WTC11 (cell line): Measurements from ENCODE around the gene RBMXL2. TPM values are rescaled to one million over a fixed set of nuclear protein-coding genes. Genes with fewer than 3 reads are reported as not detected.

Experiments used
- ATAC-seq: fragments of 200-7000 bp; cut with Tn5 transposase; 2 replicates; pipeline ENCODE4 v1.10.0; 2021; ENCODE audit warnings: mild to moderate bottlenecking, moderate library complexity
- CTCF ChIA-PET: fragments of 300-600 bp; sonication (Branson Sonifier 250); formaldehyde crosslinking; loops from one replicate; lab custom pipeline; 2021; ENCODE audit warnings: antibody characterized with exemption; lab: Charles Lee
- POLR2A ChIA-PET: fragments of 350-600 bp; sonication (Branson Sonifier 250); formaldehyde crosslinking; loops from one replicate; lab custom pipeline; 2021; ENCODE audit warnings: antibody characterized with exemption; lab: Charles Lee
- DNase-seq: peaks from one replicate; pipeline ENCODE4 v3.0.0; 2021; ENCODE audit warnings: low spot score
- H3K27ac Mint-ChIP-seq: 2 replicates; pipeline ENCODE4 v1.8.0; 2021; ENCODE audit warnings: mixed read lengths
- H3K27me3 Mint-ChIP-seq: 2 replicates; pipeline ENCODE4 v1.8.0; 2021; ENCODE audit warnings: low read depth, mild to moderate bottlenecking, moderate library complexity, mixed read lengths
- H3K36me3 Mint-ChIP-seq: 2 replicates; pipeline ENCODE4 v1.8.0; 2021; ENCODE audit warnings: mixed read lengths
- H3K4me1 Mint-ChIP-seq: 2 replicates; pipeline ENCODE4 v1.8.0; 2022; ENCODE audit warnings: mixed read lengths
- H3K4me3 Mint-ChIP-seq: 2 replicates; pipeline ENCODE4 v1.8.0; 2021; ENCODE audit warnings: mild to moderate bottlenecking, moderate library complexity, mixed read lengths
- H3K9me3 Mint-ChIP-seq: 2 replicates; pipeline ENCODE4 v1.8.0; 2021; ENCODE audit warnings: mixed read lengths
- AFF4 ChIP-seq: sonication (generic); formaldehyde crosslinking; IDR thresholded peaks from 2 replicates; pipeline ENCODE4 v1.8.1; 2023; ENCODE audit warnings: mild to moderate bottlenecking, missing genetic modification reagents, borderline replicate concordance
- AR ChIP-seq: fragments of 250-450 bp; sonication (Bioruptor Pico); IDR thresholded peaks from 2 replicates; pipeline ENCODE4 v1.9.0; 2021; ENCODE audit warnings: mild to moderate bottlenecking
- CTCF ChIP-seq: fragments of 200-600 bp; IDR thresholded peaks from 2 replicates; pipeline ENCODE4 v1.8.0; 2022; ENCODE audit warnings: antibody characterized with exemption
- HMGA2 ChIP-seq: fragments of 250-450 bp; sonication (Bioruptor Pico); IDR thresholded peaks from 2 replicates; pipeline ENCODE4 v1.4.0; 2021; ENCODE audit warnings: mild to moderate bottlenecking, moderate library complexity
- OVOL2 ChIP-seq: fragments of 250-450 bp; sonication (Bioruptor Pico); IDR thresholded peaks from 2 replicates; pipeline ENCODE4 v1.9.0; 2021; ENCODE audit warnings: mild to moderate bottlenecking, borderline replicate concordance
- RELA ChIP-seq: sonication (generic); formaldehyde crosslinking; IDR thresholded peaks from 2 replicates; pipeline ENCODE4 v1.8.1; 2022; ENCODE audit warnings: missing genetic modification reagents, mild to moderate bottlenecking, borderline replicate concordance
- SMAD4 ChIP-seq: sonication (generic); formaldehyde crosslinking; IDR thresholded peaks from 2 replicates; pipeline ENCODE4 v1.8.0; 2022; ENCODE audit warnings: mild to moderate bottlenecking, missing genetic modification reagents
- TEAD4 ChIP-seq: sonication (generic); formaldehyde crosslinking; IDR thresholded peaks from 2 replicates; pipeline ENCODE4 v1.8.0; 2022; ENCODE audit warnings: mild to moderate bottlenecking, missing genetic modification reagents
- ZMAT4 ChIP-seq: fragments of 250-450 bp; sonication (Bioruptor Pico); IDR thresholded peaks from 2 replicates; pipeline ENCODE4 v1.9.0; 2021; ENCODE audit warnings: mild to moderate bottlenecking
- ZNF671 ChIP-seq: fragments of 250-450 bp; sonication (Bioruptor Pico); IDR thresholded peaks from 2 replicates; pipeline ENCODE4 v1.8.0; 2021; ENCODE audit warnings: mild to moderate bottlenecking
- total RNA-seq: library from RNA; stranded (reverse); gene quantifications from 3 replicates; pipeline ENCODE4 v1.2.3, GENCODE V29; 2021

RBMXL2 gene
- total RNA-seq, 1 experiment from 2014 or later, result not detected

GRCh38 chr11:7089328-7090251 is 792 bp downstream of the RBMXL2 start:
- CTCF ChIA-PET, result no interaction called here
- POLR2A ChIA-PET, result no interaction called here
- TF ChIP-seq TEAD4 (CRISPR knock-in tag), result no peak
- no peak for TF ChIP-seq OVOL2 (CRISPR knock-in tag)
- no peak overlapping the region for H3K4me3 Mint-ChIP-seq
- ATAC-seq, result no peak
- no peaks in the 10 kb centered on the region for H3K36me3 Mint-ChIP-seq
- H3K27me3 Mint-ChIP-seq, result no peaks in the 10 kb centered on the region; the same call in none of the 2 replicates
- no peaks in the 10 kb centered on the region for H3K4me1 Mint-ChIP-seq
- DNase-seq, result no peak
- peaks cover 9% of the 10 kb centered on the region; the same call in 1 of the 2 replicates for H3K9me3 Mint-ChIP-seq
- no peak overlapping the region for H3K27ac Mint-ChIP-seq

GRCh38 chr11:7098235-7098832 is 9.5 kb downstream of the RBMXL2 start:
- POLR2A ChIA-PET, result no interaction called here
- H3K9me3 Mint-ChIP-seq, result no peaks in the 10 kb centered on the region

GRCh38 chr11:7115780-7116179 is 27.0 kb downstream of the RBMXL2 start:
- Mint-ChIP-seq H3K9me3 (no peaks in the 10 kb centered on the region), H3K4me3 (no peak overlapping the region), H3K36me3 (no peaks in the 10 kb centered on the region), H3K27ac (no peak overlapping the region), H3K27me3 (no peaks in the 10 kb centered on the region), H3K4me1 (no peaks in the 10 kb centered on the region)
- POLR2A ChIA-PET, result no interaction called here
- TF ChIP-seq ZNF671 (CRISPR knock-in tag), result no peak
- TF ChIP-seq ZMAT4, result no peak
- TF ChIP-seq AR, result no peak
- TF ChIP-seq SMAD4 (CRISPR knock-in tag), result no peak
- ATAC-seq (no peak), DNase-seq (no peak)
- CTCF ChIA-PET, result no interaction called here

More at GRCh38 chr11:7098235-7098832, 9.5 kb downstream of the RBMXL2 start:
- Mint-ChIP-seq H3K27me3 (peaks cover 7% of the 10 kb centered on the region), H3K27ac (no peak overlapping the region), H3K36me3 (no peaks in the 10 kb centered on the region), H3K4me1 (no peaks in the 10 kb centered on the region)
- peak; percentile 91 for ATAC-seq
- CTCF ChIA-PET, result interaction anchor here (0.6 to 4.4 kb wide), 20 partner anchors 83 to 999 kb away, joined by 3 to 18 read pairs (median 3); no protein-coding TSS in a partner anchor
- DNase-seq, result no peak
- TF ChIP-seq CTCF, result peak; percentile 43; the same call in 1 of the 2 replicates
- no peak for TF ChIP-seq RELA
- TF ChIP-seq, all 79 proteins: peak for 1
- no peak overlapping the region for H3K4me3 Mint-ChIP-seq

GRCh38 chr11:7116370-7116769 is 27.6 kb downstream of the RBMXL2 start:
- ChIA-PET POLR2A (no interaction called here), CTCF (no interaction called here)
- Mint-ChIP-seq H3K27me3 (no peaks in the 10 kb centered on the region), H3K27ac (no peak overlapping the region), H3K9me3 (no peaks in the 10 kb centered on the region), H3K4me1 (no peaks in the 10 kb centered on the region), H3K36me3 (no peaks in the 10 kb centered on the region), H3K4me3 (no peak overlapping the region)
- no peak for DNase-seq
- no peak for ATAC-seq
- peak; percentile 93 for TF ChIP-seq HMGA2
- no peak for TF ChIP-seq AFF4 (CRISPR knock-in tag)
- TF ChIP-seq, all 79 proteins: peak for 1
